NCI-H526 treated with DMSO at 0.1 percent for 48 hours (cell line): ENCODE data around the gene HOXA9.

Source experiments
- DNase-seq: peaks from one replicate; lab custom pipeline; 2025; lab: John Stamatoyannopoulos, UW

The HOXA9 gene

GRCh38 chr7:27200761-27201579, 35.6 kb upstream of the HOXA9 start:
- no peak for DNase-seq

DNA sequence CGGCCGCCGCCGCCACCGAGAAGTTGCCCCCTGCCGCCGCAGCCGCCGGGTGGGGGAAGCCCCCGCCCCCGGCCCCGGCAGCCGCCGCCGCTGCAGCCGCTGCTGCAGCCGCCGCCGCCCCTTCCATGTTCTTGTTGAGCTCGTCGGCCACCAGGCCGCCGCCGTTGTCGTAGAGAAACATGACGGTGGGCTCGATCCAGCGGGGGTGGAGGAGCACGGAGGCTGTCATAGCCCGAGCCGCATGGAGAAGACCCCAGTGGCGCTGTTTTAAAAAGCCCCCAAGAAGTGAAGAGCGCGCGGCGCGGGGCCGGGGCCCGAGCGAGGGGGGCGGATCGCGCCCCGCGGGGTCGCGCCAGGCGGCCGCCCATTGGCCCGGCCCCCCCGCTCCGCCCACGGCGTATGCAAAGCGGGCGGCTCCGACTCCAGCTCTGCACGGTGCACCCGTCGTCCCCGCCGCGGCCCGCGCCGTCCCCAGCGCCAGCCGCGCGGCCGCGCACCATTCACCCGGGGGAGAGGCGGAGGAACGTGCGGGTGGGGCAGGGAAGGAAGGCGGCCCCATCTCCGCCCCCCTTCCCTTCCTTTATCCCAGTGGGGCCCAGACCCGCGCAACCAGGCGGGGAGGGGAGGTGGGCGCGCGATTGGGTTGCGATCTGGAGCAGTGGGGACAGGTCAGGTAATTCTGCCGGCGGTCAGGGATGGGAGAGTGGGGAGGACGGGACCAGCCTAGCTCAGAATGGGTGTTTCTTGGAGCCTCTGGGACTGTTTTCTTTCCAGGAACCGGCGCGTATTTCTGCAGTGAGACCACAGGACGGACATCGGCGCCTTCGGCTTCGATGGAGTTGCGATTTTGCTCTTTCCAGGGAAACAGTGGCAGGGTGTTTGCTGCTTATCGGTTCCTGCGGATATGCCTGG, 34.8 kb upstream of the HOXA9 start, which contains the start of gene HOXA13:
Gene HOXA13, minus strand, starts transcription at position 243 of the 912 bp plus-strand sequence. Its CDS starts 14 bp downstream, at position 229.
- DNase-seq: no peak

DNA sequence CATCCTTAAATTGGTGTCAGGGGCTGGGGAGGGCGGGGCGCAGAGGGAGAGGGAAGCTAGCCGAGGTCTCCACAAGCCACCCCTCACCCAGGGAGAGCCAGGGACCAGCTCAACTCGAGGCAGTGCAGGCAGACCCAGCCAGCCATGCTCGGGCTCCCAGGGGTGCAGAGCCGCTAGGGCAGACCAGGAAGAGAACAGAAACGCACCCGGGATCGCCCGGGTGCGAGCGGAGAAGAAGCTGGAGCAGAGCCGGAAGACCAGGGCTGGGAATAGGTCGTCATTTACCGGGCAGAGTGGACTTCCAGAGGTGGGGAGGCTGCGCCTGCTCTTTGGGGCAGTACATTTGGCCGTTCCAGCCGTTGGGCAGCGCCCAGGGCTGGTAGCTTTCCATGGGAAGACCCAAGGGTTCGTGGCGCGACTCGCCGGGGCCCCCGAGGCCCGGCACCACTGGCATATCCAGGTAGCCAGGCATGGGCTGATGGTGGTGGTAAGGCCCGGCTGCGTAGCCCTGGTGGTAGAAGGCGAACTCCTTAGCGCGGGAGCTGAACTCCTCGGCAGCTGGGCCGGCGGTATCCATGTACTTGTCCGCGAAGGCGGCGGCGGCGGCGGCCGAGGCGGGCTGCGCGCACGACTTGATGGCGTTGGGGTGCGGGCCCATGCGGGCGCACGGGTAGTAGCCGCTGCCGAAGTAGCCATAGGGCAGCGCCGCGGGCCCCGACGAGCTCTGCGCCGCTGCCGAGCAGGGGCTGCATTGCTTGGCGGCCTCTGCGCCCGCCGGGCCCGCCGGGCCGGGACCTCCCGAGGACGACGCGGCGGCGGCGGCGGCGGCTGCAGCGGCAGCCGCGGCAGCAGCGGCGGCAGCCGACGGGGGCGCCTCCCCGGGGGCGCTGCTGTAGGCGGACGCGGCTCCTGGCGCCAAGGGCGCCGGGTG, 33.8 kb upstream of the HOXA9 start:
- no peak for DNase-seq

GRCh38 chr7:27198138-27198841, 33.0 kb upstream of the HOXA9 start:
- no peak for DNase-seq

GRCh38 chr7:27197137-27198042, 32.1 kb upstream of the HOXA9 start:
- no peak for DNase-seq

- no peak for DNase-seq
Observed at GRCh38 chr7:27196287-27196767, 31.0 kb upstream of the HOXA9 start.

DNA sequence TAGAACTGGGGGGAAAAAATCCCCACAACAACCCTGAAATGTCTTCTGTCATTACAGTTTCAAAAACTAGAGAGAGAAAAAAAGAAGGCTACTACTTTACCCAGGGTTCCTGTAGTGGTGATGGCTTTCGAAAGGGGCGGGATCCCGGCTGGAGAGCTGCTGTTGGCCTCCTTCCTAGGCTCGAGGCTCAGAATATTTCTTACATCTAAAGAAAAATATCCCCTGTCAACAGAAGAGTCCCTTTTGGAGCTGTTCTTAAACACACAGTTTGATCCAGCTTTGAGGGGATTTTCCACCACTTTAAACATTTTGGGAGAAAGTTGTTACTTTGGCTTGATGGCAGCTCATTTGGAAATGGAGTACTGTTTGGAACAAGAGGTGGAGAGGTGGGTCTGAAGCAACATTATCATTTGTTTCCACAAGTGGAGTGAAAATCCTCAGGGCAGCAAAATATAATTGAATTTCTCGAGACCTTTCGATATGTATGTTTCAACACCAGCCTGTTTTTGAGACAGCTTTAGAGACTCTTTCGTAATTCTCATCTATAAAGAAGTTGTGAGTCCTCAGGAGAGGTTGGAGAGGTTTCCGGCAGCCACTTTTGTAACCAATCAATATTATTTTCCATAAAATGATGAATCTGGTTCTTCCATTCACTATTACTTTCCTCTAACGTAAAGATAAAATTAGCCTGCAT, 29.5 kb upstream of the HOXA9 start:
- DNase-seq: no peak

DNA sequence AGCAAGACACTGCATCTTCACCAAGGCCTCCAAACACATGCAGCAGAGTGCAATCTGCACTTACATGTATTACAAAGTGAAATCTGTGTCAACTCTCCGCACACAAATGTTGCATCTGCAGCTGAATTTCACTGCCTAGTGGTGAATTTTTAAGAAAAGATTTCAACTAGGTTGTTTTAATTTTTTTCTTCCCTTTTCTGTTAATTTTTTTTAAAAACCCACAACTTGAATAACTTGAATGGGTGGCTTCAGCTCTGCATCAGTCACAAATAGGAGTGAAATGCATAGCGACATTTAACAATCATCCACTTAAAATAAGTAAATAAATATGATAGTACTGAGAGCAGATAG, 28.6 kb upstream of the HOXA9 start:
- DNase-seq: no peak

GRCh38 chr7:27193335-27194001, 28.1 kb upstream of the HOXA9 start:
- no peak for DNase-seq

DNA sequence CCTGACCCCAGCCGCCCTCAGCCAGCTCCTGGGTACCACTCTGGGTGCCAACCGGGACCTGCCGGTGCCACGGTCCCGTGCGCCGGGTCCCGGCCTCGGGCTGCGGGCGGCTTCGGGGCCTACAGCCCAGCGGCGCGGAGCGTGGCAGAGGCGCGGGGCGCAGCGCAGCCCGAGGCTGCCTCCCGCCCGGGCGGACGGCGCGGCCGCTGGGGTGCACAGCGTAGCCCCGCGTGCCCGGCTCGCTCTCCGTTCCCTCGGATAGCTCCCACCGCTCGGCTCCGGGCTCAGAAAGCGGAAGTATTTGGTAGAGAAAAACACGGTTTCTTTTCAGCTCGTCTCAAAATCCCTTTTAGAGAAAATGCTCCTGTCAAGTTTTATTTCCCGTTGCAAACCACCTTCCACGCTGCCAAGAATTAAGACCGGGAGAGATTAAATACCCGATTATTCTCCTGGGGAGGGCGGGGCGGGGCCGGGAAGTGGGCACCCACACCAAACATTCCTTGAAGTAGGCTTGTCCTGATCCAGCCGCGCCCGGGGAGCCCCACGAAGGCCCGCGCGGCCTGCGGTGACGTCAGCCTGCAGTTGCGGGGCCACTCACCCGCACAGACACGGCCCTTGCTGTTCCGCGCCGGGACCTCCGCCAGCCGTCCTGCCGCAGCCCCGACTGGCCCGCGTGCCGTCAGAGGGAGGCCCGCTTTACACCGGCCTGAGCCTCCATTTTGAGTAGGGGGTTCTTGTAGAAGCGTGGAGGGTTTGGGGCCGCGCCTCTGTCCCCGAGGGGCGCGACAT, 27.4 kb upstream of the HOXA9 start:
- DNase-seq: no peak

DNA sequence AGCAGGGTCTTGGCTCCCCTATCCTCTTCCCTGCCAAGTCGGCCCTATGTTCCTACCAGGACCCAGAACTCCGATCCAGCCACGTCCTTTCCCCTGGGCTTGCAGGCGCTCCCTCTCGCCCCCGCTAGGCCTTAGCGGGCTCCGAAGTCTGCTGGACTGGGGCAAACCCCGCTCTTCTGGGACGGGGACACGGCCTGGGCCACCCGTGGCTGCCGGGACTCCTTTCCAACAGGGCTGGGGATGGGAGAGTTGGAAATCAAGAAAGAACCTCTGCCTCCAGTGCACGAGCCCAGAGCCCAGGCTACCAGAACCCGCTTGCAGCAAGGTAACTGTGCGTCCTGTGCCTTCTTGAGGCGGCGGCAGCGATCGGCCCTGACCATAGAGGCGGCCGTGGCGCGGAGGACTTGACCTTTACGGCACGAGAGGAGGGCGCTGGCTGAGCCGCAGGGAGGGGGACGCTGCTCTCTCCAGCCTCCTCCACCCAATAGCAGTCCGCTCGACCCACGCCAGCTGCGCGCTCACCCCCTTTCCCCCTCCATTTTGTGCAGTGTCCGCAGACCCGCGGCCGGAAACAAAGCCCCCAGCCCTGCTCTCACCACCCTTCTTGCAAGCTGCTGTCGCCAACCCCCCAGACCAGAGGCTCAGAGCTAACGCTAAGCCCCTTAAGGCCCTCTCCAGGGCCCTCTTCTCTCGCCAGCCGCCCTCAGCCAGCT, 26.7 kb upstream of the HOXA9 start:
- DNase-seq: no peak

- no peak for DNase-seq
Observed at GRCh38 chr7:27191161-27191731, 25.9 kb upstream of the HOXA9 start.

DNA sequence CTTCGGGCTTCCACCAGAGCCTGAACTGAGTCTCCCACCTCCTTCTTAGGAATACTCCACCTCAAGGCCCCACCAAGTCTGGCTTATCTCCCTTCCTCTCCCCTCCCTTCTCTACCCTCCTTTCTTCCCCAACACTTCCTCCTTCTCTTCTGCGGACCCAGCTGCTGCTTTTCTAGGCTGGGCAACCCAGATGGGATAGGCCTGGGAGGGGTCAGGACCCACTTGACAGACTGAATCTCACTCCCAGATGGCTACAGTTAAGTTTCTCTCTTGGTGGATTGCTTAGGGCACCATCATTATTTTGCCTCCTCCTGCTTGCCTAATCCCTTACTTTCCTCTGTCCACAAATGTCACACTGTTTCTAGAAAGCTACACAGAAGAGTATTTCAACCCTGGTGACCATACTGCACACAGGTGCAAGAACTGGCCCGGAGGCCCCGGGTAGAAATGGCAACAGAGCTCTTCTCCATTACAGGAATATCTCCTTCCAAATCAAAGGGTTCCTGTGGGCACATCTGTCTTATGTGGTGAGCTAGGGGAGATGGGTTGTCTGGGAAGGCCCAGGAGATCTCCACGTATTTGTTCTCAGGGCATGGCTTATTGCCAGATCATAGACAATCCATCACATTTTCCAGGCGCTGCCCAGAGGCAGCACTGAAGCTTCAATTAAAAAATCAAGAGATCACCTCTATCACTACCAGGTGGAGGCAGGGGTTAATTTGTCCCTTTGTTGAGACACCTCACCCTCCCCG, 24.8 kb upstream of the HOXA9 start:
- DNase-seq: no peak

- DNase-seq: no peak
Observed at GRCh38 chr7:27189295-27189996, 24.1 kb upstream of the HOXA9 start.

GRCh38 chr7:27188386-27189294, 23.3 kb upstream of the HOXA9 start:
- DNase-seq: no peak
